Measurements from ENCODE around the gene TMEM59.
"Not testable (repeated sequence)": the region's sequence is repeated elsewhere in the genome, so short reads cannot be mapped to it uniquely, and the experiment has no call there.

TMEM59 gene

DNA sequence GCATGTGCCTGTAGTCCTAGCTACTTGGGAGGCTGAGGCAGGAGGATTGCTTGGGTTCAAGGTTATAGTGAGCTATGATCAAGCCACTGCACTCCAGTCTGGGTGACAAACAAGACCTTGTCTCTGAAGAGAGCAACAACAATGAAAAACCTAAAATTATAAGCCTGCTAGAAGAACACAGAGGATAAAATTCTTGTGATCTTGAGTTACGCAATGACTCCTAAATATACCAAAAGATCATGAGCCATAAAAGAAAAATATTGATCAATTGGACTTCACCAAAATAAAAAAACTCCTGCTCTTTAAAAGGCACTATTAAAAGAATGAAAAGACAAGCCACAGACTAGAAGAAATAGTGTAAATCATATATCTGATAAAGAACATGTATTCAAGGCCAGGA, 57.3 kb downstream of the TMEM59 start:
- Histone ChIP-seq H3K36me3 (ENCODE audit: control insufficient read depth, insufficient read depth, low read length) (no peaks in the 10 kb centered on the region), H3K56ac (ENCODE audit: low read length) (no peak overlapping the region), H3K4me3 (ENCODE audit: low read length) (no peak overlapping the region), H3K4me2 (ENCODE audit: low read length) (no peak overlapping the region), H2BK15ac (replicated peaks; ENCODE audit: low read depth) (no peak overlapping the region), H3K27ac (ENCODE audit: low read depth, low read length) (no peak overlapping the region), H2AK5ac (ENCODE audit: low read length) (no peak overlapping the region), H2BK120ac (ENCODE audit: low read depth, low read length) (no peak overlapping the region), H3K18ac (ENCODE audit: low read length) (no peak overlapping the region), H3K4ac (ENCODE audit: low read depth, low read length) (no peak overlapping the region), H3K23ac (ENCODE audit: low read length) (no peak overlapping the region), H3K79me1 (ENCODE audit: low read length) (no peaks in the 10 kb centered on the region), H3K4me1 (ENCODE audit: control insufficient read depth, low read depth, low read length) (no peaks in the 10 kb centered on the region), H3K79me2 (ENCODE audit: control insufficient read depth, insufficient read depth, low read length) (no peaks in the 10 kb centered on the region), H3K27me3 (ENCODE audit: insufficient read depth, low read length, poor library complexity) (no peaks in the 10 kb centered on the region), H4K8ac (ENCODE audit: low read depth, low read length) (no peak overlapping the region), H3K9ac (ENCODE audit: low read length) (no peak overlapping the region), H4K5ac (ENCODE audit: low read length) (no peak overlapping the region), H2BK5ac (ENCODE audit: low read length) (no peak overlapping the region)
- WGBS (ENCODE audit: extremely low coverage, insufficient coverage, low lambda C conversion rate) = no CpG with 5 or more reads among the region's 1 CpG
- DNase-seq = no peak

DNA sequence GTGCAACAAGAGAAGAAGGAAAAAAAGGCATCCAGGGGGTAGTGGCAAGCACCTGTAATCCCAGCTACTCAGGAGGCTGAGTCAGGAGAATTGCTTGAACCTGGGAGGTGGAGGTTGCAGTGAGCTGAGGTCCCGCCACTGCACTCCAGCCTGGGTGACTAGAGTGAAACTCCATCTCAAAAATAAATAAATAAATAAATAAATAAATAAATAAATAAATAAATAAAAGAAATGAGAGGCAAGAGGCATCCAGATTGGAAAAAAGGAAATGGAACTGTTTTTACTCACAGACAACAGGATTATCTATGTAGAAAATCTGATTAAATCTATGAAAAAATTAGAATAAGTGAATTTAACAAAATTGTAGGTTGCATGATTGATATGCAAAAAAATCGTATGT, 58.5 kb downstream of the TMEM59 start:
- not testable (repeated sequence) for H3K36me3 ChIP-seq (ENCODE audit: control insufficient read depth, insufficient read depth, low read length); H3K4me3 ChIP-seq (ENCODE audit: low read length); H2BK120ac ChIP-seq (ENCODE audit: low read depth, low read length); H3K79me2 ChIP-seq (ENCODE audit: control insufficient read depth, insufficient read depth, low read length); DNase-seq; H4K5ac ChIP-seq (ENCODE audit: low read length); H2BK5ac ChIP-seq (ENCODE audit: low read length); H3K9ac ChIP-seq (ENCODE audit: low read length); H2AK5ac ChIP-seq (ENCODE audit: low read length); H3K4me2 ChIP-seq (ENCODE audit: low read length); H3K4ac ChIP-seq (ENCODE audit: low read depth, low read length); H3K23ac ChIP-seq (ENCODE audit: low read length); H3K27me3 ChIP-seq (ENCODE audit: insufficient read depth, low read length, poor library complexity); H3K79me1 ChIP-seq (ENCODE audit: low read length); H3K4me1 ChIP-seq (ENCODE audit: control insufficient read depth, low read depth, low read length); H3K18ac ChIP-seq (ENCODE audit: low read length); H3K27ac ChIP-seq (ENCODE audit: low read depth, low read length); H2BK15ac ChIP-seq (replicated peaks; ENCODE audit: low read depth); H3K56ac ChIP-seq (ENCODE audit: low read length); H4K8ac ChIP-seq (ENCODE audit: low read depth, low read length)
- WGBS (ENCODE audit: extremely low coverage, insufficient coverage, low lambda C conversion rate) = no CpG with 5 or more reads among the region's 2 CpGs

- Histone ChIP-seq H2BK120ac (ENCODE audit: low read depth, low read length) (no peak overlapping the region), H4K5ac (ENCODE audit: low read length) (no peak overlapping the region), H4K8ac (ENCODE audit: low read depth, low read length) (no peak overlapping the region), H3K23ac (ENCODE audit: low read length) (no peak overlapping the region), H3K4me1 (ENCODE audit: control insufficient read depth, low read depth, low read length) (no peaks in the 10 kb centered on the region), H3K79me1 (ENCODE audit: low read length) (no peaks in the 10 kb centered on the region), H3K27me3 (ENCODE audit: insufficient read depth, low read length, poor library complexity) (no peaks in the 10 kb centered on the region), H2AK5ac (ENCODE audit: low read length) (no peak overlapping the region), H3K27ac (ENCODE audit: low read depth, low read length) (no peak overlapping the region), H3K79me2 (ENCODE audit: control insufficient read depth, insufficient read depth, low read length) (no peaks in the 10 kb centered on the region), H3K4me3 (ENCODE audit: low read length) (no peak overlapping the region), H3K4me2 (ENCODE audit: low read length) (no peak overlapping the region), H3K9ac (ENCODE audit: low read length) (no peak overlapping the region), H2BK5ac (ENCODE audit: low read length) (no peak overlapping the region), H3K36me3 (ENCODE audit: control insufficient read depth, insufficient read depth, low read length) (no peaks in the 10 kb centered on the region), H3K56ac (ENCODE audit: low read length) (no peak overlapping the region), H2BK15ac (replicated peaks; ENCODE audit: low read depth) (no peak overlapping the region), H3K18ac (ENCODE audit: low read length) (no peak overlapping the region), H3K4ac (ENCODE audit: low read depth, low read length) (no peak overlapping the region)
- no CpG with 5 or more reads among the region's 4 CpGs for WGBS (ENCODE audit: extremely low coverage, insufficient coverage, low lambda C conversion rate)
- DNase-seq = peak; percentile 67
Observed at GRCh38 chr1:53992085-53992874, 60.7 kb downstream of the TMEM59 start.

DNA sequence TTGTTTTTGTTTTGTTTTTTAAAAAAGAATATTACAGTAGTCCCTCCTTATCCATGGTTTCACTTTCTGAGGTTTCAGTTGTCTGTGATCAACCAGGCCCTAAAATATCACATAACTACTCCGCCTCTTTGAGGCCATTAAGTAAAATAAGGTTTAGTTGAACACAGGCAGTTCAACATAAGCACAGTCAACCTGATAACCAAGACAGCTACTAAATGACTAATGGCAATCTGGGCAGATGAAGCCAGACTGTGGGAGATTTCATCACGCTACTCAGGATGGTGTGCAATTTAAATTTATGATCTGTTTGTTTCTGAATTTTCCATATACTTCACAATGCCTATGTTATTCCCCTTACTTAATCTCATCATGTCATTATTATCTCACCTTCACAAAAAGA, 65.1 kb downstream of the TMEM59 start:
- H3K4ac ChIP-seq (ENCODE audit: low read depth, low read length) = peak overlapping the region; percentile 31
- H3K4me1 ChIP-seq (ENCODE audit: control insufficient read depth, low read depth, low read length) = no peaks in the 10 kb centered on the region
- no peaks in the 10 kb centered on the region for H3K27me3 ChIP-seq (ENCODE audit: insufficient read depth, low read length, poor library complexity)
- H3K56ac ChIP-seq (ENCODE audit: low read length) = no peak overlapping the region
- H4K8ac ChIP-seq (ENCODE audit: low read depth, low read length) = no peak overlapping the region
- no peak overlapping the region for H2AK5ac ChIP-seq (ENCODE audit: low read length)
- H3K27ac ChIP-seq (ENCODE audit: low read depth, low read length) = no peak overlapping the region
- H2BK5ac ChIP-seq (ENCODE audit: low read length) = no peak overlapping the region
- no peaks in the 10 kb centered on the region for H3K79me1 ChIP-seq (ENCODE audit: low read length)
- H3K4me3 ChIP-seq (ENCODE audit: low read length) = no peak overlapping the region
- H2BK15ac ChIP-seq (replicated peaks; ENCODE audit: low read depth) = no peak overlapping the region
- H3K36me3 ChIP-seq (ENCODE audit: control insufficient read depth, insufficient read depth, low read length) = no peaks in the 10 kb centered on the region
- H3K4me2 ChIP-seq (ENCODE audit: low read length) = no peak overlapping the region
- no peak overlapping the region for H4K5ac ChIP-seq (ENCODE audit: low read length)
- no peak overlapping the region for H3K23ac ChIP-seq (ENCODE audit: low read length)
- H3K79me2 ChIP-seq (ENCODE audit: control insufficient read depth, insufficient read depth, low read length) = no peaks in the 10 kb centered on the region
- WGBS (ENCODE audit: extremely low coverage, insufficient coverage, low lambda C conversion rate) = no CpG with 5 or more reads among the region's 2 CpGs
- no peak overlapping the region for H3K9ac ChIP-seq (ENCODE audit: low read length)
- H3K18ac ChIP-seq (ENCODE audit: low read length) = no peak overlapping the region
- no peak for DNase-seq
- H2BK120ac ChIP-seq (ENCODE audit: low read depth, low read length) = no peak overlapping the region

DNA sequence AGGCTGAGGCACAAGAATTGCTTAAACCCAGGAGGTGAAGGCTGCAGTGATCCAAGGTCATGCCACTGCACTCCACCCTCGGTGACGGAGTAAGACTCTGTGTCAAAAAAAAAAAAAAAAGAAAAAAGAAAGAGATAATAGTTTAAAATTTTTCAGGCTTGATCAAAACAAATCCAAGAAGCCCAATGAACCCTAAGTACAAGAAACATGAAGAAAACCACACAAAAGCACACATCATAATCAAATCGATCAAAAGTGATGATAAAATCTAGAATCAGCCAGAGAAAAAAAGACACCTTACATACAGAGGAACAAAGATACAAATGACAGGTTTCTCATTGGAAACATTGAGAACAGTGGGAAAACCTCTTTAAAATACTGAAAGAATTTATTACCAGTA, 66.5 kb downstream of the TMEM59 start:
- H4K5ac ChIP-seq (ENCODE audit: low read length) = no peak overlapping the region
- DNase-seq = no peak
- H3K9ac ChIP-seq (ENCODE audit: low read length) = no peak overlapping the region
- no peak overlapping the region for H2AK5ac ChIP-seq (ENCODE audit: low read length)
- H3K79me1 ChIP-seq (ENCODE audit: low read length) = no peaks in the 10 kb centered on the region
- no peaks in the 10 kb centered on the region for H3K79me2 ChIP-seq (ENCODE audit: control insufficient read depth, insufficient read depth, low read length)
- no peaks in the 10 kb centered on the region for H3K36me3 ChIP-seq (ENCODE audit: control insufficient read depth, insufficient read depth, low read length)
- no peak overlapping the region for H4K8ac ChIP-seq (ENCODE audit: low read depth, low read length)
- no peak overlapping the region for H3K18ac ChIP-seq (ENCODE audit: low read length)
- no CpG with 5 or more reads among the region's 3 CpGs for WGBS (ENCODE audit: extremely low coverage, insufficient coverage, low lambda C conversion rate)
- no peak overlapping the region for H3K56ac ChIP-seq (ENCODE audit: low read length)
- H3K4me3 ChIP-seq (ENCODE audit: low read length) = no peak overlapping the region
- no peak overlapping the region for H2BK120ac ChIP-seq (ENCODE audit: low read depth, low read length)
- H3K4me2 ChIP-seq (ENCODE audit: low read length) = no peak overlapping the region
- no peak overlapping the region for H3K23ac ChIP-seq (ENCODE audit: low read length)
- no peaks in the 10 kb centered on the region for H3K27me3 ChIP-seq (ENCODE audit: insufficient read depth, low read length, poor library complexity)
- H3K27ac ChIP-seq (ENCODE audit: low read depth, low read length) = no peak overlapping the region
- H2BK5ac ChIP-seq (ENCODE audit: low read length) = no peak overlapping the region
- no peak overlapping the region for H3K4ac ChIP-seq (ENCODE audit: low read depth, low read length)
- peaks cover 2% of the 10 kb centered on the region for H3K4me1 ChIP-seq (ENCODE audit: control insufficient read depth, low read depth, low read length)
- no peak overlapping the region for H2BK15ac ChIP-seq (replicated peaks; ENCODE audit: low read depth)

DNA sequence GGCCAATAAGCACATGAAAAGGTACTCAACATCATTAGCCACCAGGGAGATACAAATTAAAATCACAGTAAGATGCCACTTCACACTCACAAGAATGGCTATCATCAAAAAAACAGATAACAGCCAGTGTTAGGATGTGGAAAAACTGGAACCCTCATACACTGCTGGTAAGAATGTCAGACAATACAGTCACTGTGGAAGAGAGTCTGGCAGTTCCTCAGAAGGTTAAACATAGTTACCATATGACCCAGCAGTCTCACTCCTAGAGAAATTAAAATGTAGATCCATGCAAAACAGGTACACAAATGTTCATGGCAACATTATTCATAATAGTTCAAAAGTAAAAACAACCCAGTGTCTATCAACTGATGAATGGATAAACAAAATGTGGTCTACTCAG, 68.3 kb downstream of the TMEM59 start:
- Histone ChIP-seq H3K9ac (ENCODE audit: low read length) (no peak overlapping the region), H3K36me3 (ENCODE audit: control insufficient read depth, insufficient read depth, low read length) (no peaks in the 10 kb centered on the region), H4K5ac (ENCODE audit: low read length) (no peak overlapping the region), H3K4me3 (ENCODE audit: low read length) (no peak overlapping the region), H3K4me2 (ENCODE audit: low read length) (no peak overlapping the region), H4K8ac (ENCODE audit: low read depth, low read length) (no peak overlapping the region), H3K4me1 (ENCODE audit: control insufficient read depth, low read depth, low read length) (peaks cover 2% of the 10 kb centered on the region), H3K79me1 (ENCODE audit: low read length) (no peaks in the 10 kb centered on the region), H3K4ac (ENCODE audit: low read depth, low read length) (no peak overlapping the region), H3K56ac (ENCODE audit: low read length) (no peak overlapping the region), H3K27me3 (ENCODE audit: insufficient read depth, low read length, poor library complexity) (no peaks in the 10 kb centered on the region), H2BK15ac (replicated peaks; ENCODE audit: low read depth) (no peak overlapping the region), H3K27ac (ENCODE audit: low read depth, low read length) (no peak overlapping the region), H2BK120ac (ENCODE audit: low read depth, low read length) (no peak overlapping the region), H2AK5ac (ENCODE audit: low read length) (no peak overlapping the region), H3K18ac (ENCODE audit: low read length) (no peak overlapping the region), H3K23ac (ENCODE audit: low read length) (no peak overlapping the region), H3K79me2 (ENCODE audit: control insufficient read depth, insufficient read depth, low read length) (no peaks in the 10 kb centered on the region), H2BK5ac (ENCODE audit: low read length) (no peak overlapping the region)
- DNase-seq = peak; percentile 60

Data from mesendoderm (in vitro differentiated cells).